NCI-H1694 treated with DMSO at 0.1 percent for 48 hours (cell line): ENCODE data around the gene FNDC3B.

Experiments used
- DNase-seq: peaks from one replicate; lab custom pipeline; 2025; lab: John Stamatoyannopoulos, UW

The FNDC3B gene

DNA sequence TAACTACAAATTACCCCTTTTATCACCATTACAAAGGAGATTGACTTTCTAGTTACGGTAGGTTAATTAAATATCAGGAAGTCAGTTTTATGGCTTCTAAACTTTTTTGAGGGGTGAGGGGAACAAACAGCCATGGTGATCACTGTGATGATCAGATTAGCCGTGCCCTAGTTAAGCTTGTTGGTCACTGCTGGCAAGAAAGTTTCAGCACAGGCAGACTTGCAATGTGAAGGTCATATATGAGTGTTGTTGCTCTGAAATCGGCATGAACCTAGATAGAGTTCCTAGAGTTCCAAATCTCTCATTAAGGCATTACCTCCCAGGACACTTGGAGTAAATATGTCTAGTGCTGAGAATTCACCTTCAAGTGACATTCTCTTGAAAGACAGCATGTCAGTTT is 252.3 kb downstream of the FNDC3B start:
- DNase-seq, result no peak

DNA sequence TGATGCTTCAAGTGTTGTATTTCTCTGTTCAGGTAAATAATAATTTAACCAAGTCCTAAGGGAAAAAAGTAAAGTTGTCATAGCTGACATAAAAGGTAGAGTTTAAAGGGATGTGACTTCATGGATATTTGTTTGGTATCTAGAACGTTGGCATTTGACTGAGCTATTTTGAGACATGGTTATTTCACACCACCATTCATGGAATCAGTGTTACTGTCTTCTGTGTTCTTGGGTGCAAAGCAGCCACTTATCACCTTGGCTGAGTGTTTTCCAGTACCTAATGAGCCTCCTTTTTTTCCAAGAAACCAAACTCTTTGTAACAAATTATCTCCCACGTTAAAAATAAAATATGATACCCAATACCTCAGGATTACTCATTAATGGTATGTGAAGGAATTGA is 253.0 kb downstream of the FNDC3B start:
- no peak for DNase-seq

DNA sequence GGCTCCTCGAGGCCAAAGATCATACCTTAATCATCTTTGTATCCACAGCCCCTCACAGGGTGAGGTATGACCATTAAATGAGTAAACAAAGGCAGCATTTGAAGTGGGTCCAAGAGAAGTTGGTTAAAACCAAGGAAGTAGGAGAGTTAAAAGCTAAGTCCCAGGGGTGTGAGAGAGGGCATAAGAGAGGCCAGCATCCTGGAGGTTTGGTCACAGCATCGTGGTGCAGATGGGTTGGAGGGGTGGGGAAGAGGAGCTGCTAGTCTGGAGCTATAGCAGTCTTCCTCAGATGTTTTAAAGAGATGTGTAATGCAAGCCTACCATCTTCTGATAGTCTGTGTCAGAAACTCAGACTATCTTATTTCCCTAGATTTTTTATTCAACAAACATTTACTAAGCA is 253.7 kb downstream of the FNDC3B start:
- DNase-seq, result no peak

DNA sequence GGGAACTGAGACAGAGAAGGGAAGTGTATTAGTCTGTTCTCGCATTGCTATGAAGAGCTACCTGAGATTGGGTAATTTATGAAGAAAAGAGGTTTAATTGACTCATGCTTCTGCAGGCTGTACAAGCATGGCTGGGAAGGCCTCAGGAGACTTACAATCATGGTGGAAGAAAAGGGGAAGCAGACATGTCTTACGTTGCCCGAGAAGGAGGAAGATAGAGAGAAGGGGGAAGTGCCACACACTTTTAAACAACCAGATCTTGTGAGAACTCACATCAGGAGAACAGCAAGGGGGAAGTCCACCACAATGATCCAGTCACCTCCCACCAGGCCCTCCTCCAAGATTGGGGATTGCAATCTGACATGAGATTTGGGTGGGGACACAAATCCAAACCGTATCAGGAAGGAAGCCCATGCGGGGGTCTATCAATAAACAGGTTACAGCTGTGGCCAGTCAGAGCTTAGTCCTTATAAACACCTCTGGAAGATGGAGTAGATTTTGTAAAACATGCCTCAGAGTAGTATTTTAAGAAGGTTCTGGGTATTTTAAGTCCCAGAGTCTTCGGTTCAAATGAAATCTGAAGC is 254.9 kb downstream of the FNDC3B start:
- DNase-seq, result no peak

DNA sequence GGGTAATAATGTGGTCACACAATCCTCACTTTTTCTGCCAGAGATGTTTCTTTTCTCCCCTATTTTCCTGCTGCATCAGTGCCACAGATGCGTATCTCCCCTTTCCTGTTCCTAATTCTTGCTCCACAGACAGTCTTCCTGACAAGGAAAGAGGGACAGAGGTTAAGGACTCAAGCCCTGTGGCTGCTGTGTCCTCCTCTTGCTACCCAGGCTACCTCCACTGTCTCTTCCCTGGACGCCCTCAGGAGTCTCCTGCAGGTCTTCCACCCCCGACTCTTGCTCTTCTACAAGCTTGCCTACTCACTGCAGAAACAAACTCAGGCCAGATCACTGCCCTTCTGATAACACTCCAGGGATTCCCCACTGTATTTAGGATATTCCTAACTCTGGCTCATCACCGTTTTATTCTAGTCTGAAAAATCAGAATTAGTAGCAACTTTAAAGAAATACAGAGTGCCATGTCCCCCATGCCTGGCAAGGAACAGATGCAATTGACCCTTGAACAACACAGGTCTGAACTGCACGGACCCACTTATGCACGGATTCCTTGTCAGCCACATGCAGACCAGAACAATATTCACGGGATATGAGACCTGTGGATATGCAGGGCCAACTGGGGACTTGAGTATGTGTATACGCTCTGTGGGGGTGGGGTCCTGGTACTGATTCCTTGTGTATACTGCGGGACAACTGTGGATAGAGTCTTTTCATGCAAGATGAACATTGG is 257.0 kb downstream of the FNDC3B start:
- DNase-seq, result no peak

DNA sequence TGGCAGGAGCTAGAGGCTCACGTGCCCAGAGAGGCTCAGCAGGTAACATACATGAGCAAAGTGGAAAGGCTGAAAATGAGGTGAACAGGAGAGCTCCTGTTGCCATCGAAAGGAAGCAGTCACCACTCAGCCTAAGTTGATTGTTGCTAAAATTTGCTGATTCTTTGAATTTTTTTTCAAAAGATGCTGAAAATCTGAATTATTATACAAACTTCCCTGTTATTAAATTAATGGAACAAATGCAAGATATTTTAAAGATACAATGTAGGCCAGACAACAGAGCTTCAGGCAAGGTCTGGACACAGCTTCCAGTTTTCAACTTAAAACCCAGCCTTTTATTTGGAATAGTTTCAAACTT is 257.6 kb downstream of the FNDC3B start:
- DNase-seq, result no peak

DNA sequence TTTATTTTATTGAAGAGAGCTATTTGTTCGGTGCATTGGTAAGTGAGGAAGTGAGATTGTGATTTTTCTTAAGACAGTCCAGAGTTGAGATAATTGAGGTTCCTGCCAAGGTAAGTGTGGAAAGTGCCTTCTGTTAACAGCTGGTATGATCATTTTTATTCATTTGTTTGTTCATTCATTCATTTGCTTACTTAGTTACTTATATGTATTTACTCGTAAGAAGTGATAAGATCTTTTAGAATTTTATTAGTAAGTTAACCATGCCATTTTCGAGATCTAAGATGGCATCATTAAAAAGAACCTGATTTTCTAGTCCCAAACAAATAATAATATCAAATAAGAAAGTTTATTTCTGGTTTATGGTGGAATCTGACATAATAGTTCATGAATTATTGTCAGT is 258.9 kb downstream of the FNDC3B start:
- no peak for DNase-seq

DNA sequence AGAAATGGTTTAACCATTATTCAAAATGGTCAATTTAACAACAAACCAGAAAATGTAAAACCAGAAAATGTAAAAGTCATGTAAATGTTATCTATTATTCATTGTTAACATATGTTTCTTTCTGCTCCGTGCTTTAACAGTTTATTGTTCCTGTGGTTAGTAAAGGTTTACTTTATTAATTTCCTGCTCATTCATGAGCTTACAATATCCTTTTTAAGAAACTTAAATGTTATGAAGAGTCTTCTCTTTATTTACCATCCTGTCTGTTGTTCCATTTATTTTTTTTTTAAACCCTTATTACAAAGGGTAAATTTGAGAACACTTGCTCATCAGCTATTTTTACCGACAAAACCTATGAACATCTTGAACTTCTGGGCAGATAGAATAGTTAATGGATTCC is 260.8 kb downstream of the FNDC3B start:
- DNase-seq, result no peak

DNA sequence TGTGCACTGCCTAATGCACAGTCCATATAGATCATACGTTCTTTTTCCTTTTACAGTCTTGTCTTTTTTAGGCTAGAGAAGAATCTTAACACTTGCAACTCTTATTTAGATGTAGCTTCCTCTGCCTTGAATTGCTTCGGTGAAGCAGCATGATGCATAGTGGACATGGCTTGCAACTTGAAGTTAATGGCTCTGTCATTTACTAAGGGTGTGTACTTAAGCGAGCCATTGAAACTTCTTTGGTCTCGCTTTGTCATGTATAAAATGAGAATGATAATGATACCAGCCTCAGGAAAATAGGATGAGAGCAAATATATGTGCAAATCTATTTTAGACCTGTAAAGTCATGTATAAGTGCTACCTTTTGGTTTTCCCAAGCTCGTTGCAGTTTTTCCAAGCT is 261.5 kb downstream of the FNDC3B start:
- DNase-seq, result no peak

DNA sequence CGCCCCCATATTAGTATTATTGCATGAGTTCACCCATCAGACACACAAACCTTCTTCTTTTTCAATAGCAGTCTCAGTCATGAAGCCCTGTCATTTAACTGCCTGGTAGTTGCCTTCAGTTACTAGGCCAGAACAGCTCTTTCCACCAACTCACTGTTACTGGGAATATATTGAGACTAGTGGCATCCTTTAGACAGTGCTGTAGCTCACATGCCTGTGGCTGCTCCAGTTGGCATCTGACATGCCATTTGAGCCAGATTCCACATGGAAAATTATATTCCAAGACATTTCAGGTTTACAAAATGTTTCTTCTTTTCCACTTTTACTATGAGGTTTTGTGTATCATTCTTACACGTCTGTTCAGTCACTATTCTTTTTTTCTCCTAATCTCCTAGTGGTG is 262.8 kb downstream of the FNDC3B start:
- DNase-seq, result no peak

DNA sequence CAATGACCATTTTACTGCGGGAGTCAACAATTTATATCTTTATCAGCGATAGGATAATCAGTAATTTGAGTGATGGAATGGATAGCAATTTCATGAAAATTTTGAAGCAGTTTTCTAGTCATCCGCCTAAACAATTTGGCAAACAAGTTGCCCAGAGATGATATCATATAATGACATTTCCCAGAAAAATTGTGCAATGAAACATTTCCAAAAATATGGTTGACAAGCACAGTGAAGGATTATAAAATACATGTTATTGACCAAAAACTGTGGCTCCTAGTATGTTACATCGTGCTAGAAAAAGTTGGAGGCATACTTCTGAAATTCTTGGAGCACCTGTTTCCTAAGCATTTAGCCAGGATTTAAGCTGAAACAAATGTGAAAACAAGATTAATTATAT is 263.8 kb downstream of the FNDC3B start:
- DNase-seq, result no peak

DNA sequence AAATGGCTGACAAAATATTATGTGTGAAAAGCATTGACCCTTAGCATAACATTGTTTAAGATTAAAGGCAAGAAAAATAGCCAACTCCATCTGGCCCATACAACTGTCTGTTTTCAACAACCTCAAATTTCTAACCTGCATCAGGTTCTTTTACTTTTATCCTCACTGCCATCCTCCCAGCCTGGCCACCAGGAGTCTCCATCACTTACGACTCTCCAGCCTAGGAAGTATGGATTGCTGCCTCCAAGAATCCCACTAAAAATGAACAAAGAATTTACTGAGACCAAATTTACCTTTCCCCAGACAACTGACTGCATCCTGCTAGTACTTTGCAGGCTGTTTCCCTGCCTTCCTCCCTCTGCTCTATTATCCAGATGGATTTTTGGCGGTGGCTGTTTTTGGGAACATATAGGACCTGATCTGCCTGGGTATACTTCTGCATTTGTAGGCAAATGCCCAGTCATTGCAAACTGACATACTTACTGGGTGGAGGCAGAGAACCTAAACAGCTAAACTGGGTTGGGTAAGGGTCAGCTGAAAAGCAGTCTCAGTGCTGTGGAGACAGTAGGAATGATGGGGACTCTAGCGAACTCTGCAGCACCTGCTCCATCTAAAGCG is 264.7 kb downstream of the FNDC3B start:
- no peak for DNase-seq

DNA sequence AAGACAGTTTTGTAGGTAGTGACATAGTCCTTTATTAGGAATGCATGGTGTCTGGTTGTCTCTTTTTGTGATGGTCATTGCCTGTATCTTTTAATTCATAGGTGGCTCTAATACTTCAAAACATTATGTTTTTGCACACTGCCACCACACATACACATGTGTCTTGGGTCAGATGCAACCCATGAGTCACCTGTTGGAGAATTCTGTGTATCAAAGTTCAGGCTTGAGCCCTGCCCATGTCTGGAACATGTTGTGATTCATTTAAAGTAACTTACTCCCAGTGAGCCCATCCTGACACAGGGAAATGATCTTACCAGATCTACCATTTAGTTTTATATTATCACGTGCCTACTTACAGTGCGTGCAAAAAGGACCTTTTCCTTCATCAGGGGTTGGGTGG is 266.2 kb downstream of the FNDC3B start:
- no peak for DNase-seq

DNA sequence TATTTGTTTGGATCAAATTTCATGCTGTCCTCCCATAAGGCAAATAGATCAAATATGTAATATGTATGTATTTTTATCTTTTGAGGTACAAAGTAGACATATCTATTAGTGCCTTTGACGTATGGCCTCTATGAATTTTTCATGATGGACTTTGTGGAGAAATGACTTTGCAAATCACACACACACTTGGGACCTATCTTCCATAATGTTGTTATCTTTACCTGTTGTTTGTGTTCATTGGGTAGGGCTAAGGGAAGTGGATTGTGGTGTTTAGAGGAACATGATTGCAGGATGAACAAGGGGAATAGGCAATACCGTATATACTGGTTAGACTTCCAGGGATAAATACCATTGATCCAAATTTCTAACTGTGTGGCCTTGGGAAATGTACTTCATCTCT is 266.6 kb downstream of the FNDC3B start:
- no peak for DNase-seq

DNA sequence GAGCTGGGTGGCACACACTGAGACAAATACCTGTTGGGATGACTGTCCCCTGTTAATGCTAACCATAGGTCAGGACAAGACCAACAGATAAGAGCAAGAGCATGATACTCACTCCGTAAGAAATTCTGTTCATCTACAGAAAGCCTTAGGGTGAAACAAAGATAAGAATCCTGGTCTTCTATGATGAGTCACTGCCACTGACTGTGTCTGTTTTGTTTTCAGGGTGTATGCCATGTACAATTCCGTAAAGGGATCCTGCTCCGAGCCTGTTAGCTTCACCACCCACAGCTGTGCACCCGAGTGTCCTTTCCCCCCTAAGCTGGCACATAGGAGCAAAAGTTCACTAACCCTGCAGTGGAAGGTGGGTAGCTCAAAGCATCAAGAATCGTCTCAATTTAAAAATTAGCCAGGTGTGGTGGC is 267.8 kb downstream of the FNDC3B start:
- no peak for DNase-seq

DNA sequence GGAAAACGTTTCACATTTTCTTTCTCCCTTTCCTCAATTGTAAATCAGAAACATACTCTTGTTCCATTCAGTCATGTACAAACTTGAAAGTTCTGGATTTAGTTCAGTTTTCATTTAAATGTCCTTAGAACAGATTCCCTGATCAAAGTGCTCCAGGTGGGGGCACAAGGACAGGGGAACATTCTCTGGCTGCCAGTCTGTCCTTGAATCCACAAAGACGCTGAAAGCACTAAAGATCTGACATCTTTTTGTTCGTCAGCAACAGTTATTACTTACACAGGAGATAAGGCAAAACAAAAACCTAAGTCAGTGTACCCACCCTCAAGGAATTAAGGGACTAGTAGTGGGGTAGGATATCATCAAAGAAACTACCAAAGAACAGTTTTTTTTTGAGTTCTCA is 269.7 kb downstream of the FNDC3B start:
- DNase-seq, result no peak

DNA sequence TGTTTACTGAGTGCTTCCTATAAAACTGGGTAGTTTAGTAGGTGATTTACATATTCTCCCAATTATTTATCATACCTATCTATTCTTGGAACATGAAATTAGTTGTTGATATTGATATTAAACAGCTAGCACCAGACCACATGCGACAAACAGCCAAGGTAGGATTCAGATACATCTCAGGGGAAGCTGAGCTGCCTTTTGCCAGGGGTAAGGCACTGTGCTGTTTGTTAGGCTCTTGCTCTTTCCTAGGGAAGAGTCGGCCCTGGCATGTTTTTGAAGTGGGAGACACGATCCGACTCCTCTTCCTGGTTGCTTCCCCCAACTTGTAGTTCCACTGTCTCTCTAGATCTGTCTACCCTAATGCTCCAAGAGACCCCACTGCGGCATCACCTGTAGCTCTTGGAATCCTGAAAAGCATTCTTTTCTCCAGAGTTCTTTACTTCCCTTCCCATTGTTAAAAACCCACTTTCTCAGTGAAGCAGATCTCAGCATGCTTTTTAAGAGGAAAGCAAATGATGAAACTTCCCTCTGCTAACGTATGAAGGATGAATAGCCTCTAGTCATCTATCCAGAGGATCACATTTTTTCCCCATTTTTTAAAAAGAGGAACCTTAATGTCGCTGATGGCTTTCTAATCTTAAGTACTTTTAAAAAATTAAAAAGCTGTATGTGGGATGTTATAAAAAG is 270.5 kb downstream of the FNDC3B start:
- DNase-seq, result no peak

DNA sequence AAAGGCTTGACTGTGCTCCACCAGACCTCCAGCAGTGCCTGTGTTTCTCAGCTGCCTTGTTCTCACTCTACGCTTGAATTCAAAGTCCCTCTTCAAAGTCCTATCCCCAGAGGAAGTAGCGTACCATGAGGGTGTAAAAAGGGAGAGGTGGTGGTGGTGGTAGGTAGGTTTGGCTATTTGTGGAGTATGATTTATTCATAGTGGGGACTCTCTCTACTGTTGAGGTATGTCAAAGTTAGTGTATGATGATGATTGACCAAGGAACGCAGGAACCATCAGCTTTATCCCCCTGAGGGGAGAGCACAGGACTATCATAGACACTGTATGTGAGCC is 271.0 kb downstream of the FNDC3B start:
- no peak for DNase-seq

DNA sequence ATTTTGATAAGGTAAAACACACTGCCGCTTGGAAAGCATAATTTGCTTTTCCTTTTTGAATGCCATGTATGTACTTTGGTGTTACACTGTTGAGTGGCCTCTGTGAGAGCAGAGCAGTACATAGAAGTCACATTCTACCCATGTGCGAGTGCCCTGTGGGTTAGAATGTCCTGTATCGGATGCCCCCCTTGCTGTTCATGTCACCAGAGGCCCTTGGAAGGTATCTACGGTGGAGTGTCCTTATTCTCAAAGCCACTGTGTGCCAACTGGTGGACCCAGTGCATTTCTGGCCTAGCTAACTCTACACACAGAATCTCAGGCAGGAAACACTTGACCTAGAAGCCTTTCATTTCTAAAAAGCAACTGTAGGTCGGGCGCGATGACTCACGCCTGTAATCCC is 271.8 kb downstream of the FNDC3B start:
- no peak for DNase-seq

DNA sequence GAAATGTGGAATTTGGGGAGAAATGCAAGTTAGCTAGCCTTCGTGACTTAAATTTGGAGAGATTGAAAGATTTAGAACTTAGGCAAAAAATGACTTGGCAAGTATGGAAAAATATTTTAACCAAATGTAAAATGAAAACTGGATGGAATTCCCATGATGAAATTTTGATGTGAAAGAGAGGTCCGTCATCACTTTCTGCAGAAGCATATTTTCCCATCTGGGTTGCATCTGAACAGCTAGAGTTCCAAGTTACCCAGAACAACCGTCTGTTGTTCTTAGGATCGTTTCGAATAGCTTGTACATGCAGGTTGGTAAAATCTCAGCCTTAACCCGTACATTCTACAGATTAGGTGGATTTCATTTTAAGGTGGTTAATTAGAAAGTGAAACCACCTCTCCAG is 272.6 kb downstream of the FNDC3B start:
- no peak for DNase-seq

DNA sequence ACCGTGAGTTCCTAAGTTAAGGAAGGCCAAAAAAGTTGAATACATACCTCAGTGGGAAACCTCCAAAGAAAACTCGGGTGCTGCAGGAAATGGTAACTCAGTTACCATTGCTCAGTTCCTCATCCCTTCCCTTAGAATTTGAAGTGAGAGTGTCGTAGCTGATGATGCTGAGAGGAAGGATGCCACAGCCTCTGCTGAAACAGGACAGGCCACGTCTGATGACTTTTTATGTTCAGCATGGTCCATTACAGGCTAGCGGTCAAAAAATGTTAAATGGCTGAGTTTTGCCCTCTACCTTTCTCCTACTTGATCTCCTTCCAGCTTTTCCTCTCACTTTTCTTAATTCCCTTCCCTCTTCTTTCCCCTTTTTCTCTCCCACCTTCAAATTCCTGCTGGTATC is 273.3 kb downstream of the FNDC3B start:
- DNase-seq, result no peak

DNA sequence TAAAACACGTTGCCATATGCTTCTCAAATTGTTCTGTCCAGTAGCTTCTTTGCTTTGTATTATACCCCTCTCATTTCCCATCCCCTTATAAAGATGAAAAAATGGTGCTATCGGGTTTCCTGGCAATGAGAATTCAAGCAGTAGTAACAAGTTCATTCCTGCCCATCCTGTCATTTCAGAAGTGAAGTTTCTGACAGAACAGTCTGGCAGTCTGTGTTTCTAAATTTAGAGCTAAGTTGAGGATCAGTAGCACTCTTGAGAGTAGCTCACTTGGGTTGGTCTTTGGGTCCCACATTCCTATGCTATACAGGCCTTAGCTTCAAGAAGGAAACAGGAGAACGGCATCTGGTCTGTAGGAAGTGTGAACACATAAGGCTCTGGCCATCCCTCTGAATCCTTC is 274.3 kb downstream of the FNDC3B start:
- peak; percentile 57 for DNase-seq

DNA sequence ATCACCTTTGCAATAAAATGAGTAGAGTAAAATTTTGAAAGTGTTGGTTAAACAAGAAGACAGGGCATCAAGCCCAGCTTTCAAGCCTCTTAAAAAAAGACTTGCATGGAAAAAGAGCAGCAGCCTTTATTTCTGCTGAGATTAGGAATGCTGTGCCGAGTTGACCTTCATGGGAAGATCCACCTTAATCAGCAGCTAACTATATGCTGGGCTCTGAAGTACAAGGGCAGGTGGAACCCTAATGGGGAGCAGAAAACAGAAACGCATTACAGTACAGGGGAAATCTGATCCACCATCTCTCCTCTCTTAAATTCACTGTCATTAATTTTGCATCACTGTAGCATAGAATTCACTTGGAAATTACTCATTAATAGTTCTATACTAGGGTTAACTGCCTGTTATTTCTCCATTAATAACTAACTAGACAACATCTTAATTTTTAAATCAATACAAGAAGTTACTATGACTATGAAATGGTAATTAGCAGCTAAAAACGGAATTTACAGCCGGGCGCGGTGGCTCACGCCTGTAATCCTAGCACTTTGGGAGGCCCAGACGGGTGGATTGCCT is 275.3 kb downstream of the FNDC3B start:
- no peak for DNase-seq
